ENCODE measurements around the gene CMSS1.

- TF ChIP-seq POLR2A (IDR thresholded peaks at IDR 0.05; ENCODE audit: low read depth) (no peak), POLR2AphosphoS5 (IDR thresholded peaks at IDR 0.05) (no peak), CTCF (IDR thresholded peaks at IDR 0.05) (no peak)
Measured at GRCh38 chr3:99958222-99958912, 140.7 kb downstream of the CMSS1 start.

Measured in esophagus muscularis mucosa (tissue), 3 donors.